HCT116 (cell line): Measurements from ENCODE around the gene ATP8B4. TPM values are rescaled to one million over a fixed set of nuclear protein-coding genes. Genes with fewer than 3 reads are reported as not detected.

Experiments used
- ATAC-seq: fragments of 200-7000 bp; cut with Tn5 transposase; 2 replicates; pipeline ENCODE4 v1.9.1; 2020; ENCODE audit warnings: mild to moderate bottlenecking, moderate library complexity
- BruUV-seq: library from RNA; stranded (reverse); fragments of 400-500 nt; replicated peaks from 2 replicates; lab custom pipeline; 2021; lab: Mats Ljungman, UMichigan
- CTCF ChIA-PET: fragments of 300-600 bp; sonication (Branson Sonifier 250); formaldehyde crosslinking; loops from one replicate; lab custom pipeline; 2021; ENCODE audit warnings: antibody characterized with exemption; lab: Charles Lee
- POLR2A ChIA-PET: fragments of 300-600, 350-600 bp; sonication (Branson Sonifier 250); formaldehyde crosslinking; loops from one replicate; lab custom pipeline; 2021; ENCODE audit warnings: antibody characterized with exemption; lab: Charles Lee
- RAD21 ChIA-PET, 2 experiments: fragments of 300-600 bp; sonication (Branson Sonifier 250); formaldehyde crosslinking; loops; one replicate each; lab custom pipeline; 2023; ENCODE audit warnings: low total read pairs in 2 of 2; ENCODE audit not compliant: uncharacterized antibody in 2 of 2, unreplicated experiment in 2 of 2, low non-redundant PET in 1 of 2; lab: Charles Lee
- DNase-seq: peaks from one replicate; pipeline ENCODE4 v3.0.0-alpha.2; 2010; ENCODE audit warnings: low read depth, low spot score
- H2AFZ ChIP-seq: fragments of 200-600 bp; shearing (Covaris generic), sonication (generic); 2 replicates; pipeline ENCODE4 v1.6.1; 2017; ENCODE audit warnings: low read depth, mixed run types, mixed read lengths, antibody characterized with exemption, low read length; ENCODE audit not compliant: poor library complexity, severe bottlenecking
- H3K27ac ChIP-seq: 2 replicates; pipeline ENCODE4 v1.5.1; 2012; ENCODE audit warnings: low read depth, low read length
- H3K27me3 ChIP-seq: fragments of 200-600 bp; sonication (generic); 2 replicates; pipeline ENCODE4 v1.6.1; 2016; ENCODE audit warnings: mixed run types, low read length, mixed read lengths; ENCODE audit not compliant: insufficient read depth
- H3K36me3 ChIP-seq, 2 experiments: fragments of 200-500 bp in 1 of 2; fragments of 200-600 bp in 1 of 2; sonication (Bioruptor generic) in 1 of 2; sonication (generic) in 1 of 2; 2 replicates each; pipeline versions ENCODE4 v1.5.1 to v1.6.1; 2014 to 2016; ENCODE audit warnings: low read length in 2 of 2, inconsistent platforms in 1 of 2, mixed read lengths in 1 of 2, mixed run types in 1 of 2; ENCODE audit not compliant: insufficient read depth in 2 of 2, control insufficient read depth in 1 of 2
- H3K4me1 ChIP-seq, 2 experiments: fragments of 200-600 bp in 1 of 2; sonication (generic) in 1 of 2; 2 replicates each; pipeline versions ENCODE4 v1.5.1 to v1.6.1; 2012 to 2017; ENCODE audit warnings: low read length in 2 of 2, inconsistent platforms in 1 of 2, mild to moderate bottlenecking in 1 of 2, mixed read lengths in 1 of 2, mixed run types in 1 of 2, moderate library complexity in 1 of 2; ENCODE audit not compliant: insufficient read depth in 2 of 2, control insufficient read depth in 1 of 2
- H3K4me2 ChIP-seq: fragments of 200-600 bp; sonication (generic); 2 replicates; pipeline ENCODE4 v1.6.1; 2017; ENCODE audit warnings: mixed run types, low read length, mixed read lengths
- H3K4me3 ChIP-seq, 2 experiments: fragments of 200-600 bp in 1 of 2; sonication (generic) in 1 of 2; replicated peaks in 1 of 2; 2 replicates each; pipeline ENCODE4 v1.5.1; 2011 to 2016; ENCODE audit warnings: low read length in 2 of 2, control low read depth in 1 of 2, low read depth in 1 of 2, mild to moderate bottlenecking in 1 of 2, mixed read lengths in 1 of 2, mixed run types in 1 of 2
- H3K79me2 ChIP-seq: fragments of 200-600 bp; sonication (generic); 2 replicates; pipeline ENCODE4 v1.6.1; 2017; ENCODE audit warnings: mild to moderate bottlenecking, mixed run types, low read length, moderate library complexity, mixed read lengths; ENCODE audit not compliant: insufficient read depth
- H3K9ac ChIP-seq: fragments of 200-600 bp; sonication (generic); 2 replicates; pipeline ENCODE4 v1.6.1; 2016; ENCODE audit warnings: low read length, mixed read lengths
- H3K9me2 ChIP-seq: fragments of 200-600 bp; sonication (generic), shearing (Covaris generic); 2 replicates; pipeline ENCODE4 v1.6.1; 2017; ENCODE audit warnings: mixed run types, mild to moderate bottlenecking, moderate library complexity; ENCODE audit not compliant: insufficient read depth
- H3K9me3 ChIP-seq, 2 experiments: fragments of 200-500 bp in 1 of 2; fragments of 200-600 bp in 1 of 2; sonication (Bioruptor generic) in 1 of 2; sonication (generic) in 1 of 2; 2 replicates each; pipeline ENCODE4 v1.6.1; 2014 to 2017; ENCODE audit warnings: low read length in 2 of 2, mixed read lengths in 2 of 2, inconsistent platforms in 1 of 2, low read depth in 1 of 2, mild to moderate bottlenecking in 1 of 2, mixed run types in 1 of 2, moderate library complexity in 1 of 2; ENCODE audit not compliant: control insufficient read depth in 1 of 2, insufficient read depth in 1 of 2
- H4K20me1 ChIP-seq: fragments of 200-600 bp; sonication (generic), shearing (Covaris generic); 2 replicates; pipeline ENCODE4 v1.6.1; 2017; ENCODE audit warnings: mixed run types, mild to moderate bottlenecking, moderate library complexity; ENCODE audit not compliant: insufficient read depth
- ATF3 ChIP-seq: IDR thresholded peaks from 2 replicates; pipeline ENCODE4 v1.6.1; 2012
- CBX3 ChIP-seq: IDR thresholded peaks from 2 replicates; pipeline ENCODE4 v1.6.1; 2012; ENCODE audit warnings: low read depth
- CEBPB ChIP-seq: IDR thresholded peaks from 2 replicates; pipeline ENCODE4 v1.6.1; 2012; ENCODE audit warnings: low read depth
- EGR1 ChIP-seq: IDR thresholded peaks from 2 replicates; pipeline ENCODE4 v1.6.1; 2012; ENCODE audit warnings: low read depth
- FOSL1 ChIP-seq: IDR thresholded peaks from 2 replicates; pipeline ENCODE4 v1.6.1; 2012; ENCODE audit warnings: low read depth
- JUND ChIP-seq: IDR thresholded peaks from 2 replicates; pipeline ENCODE4 v1.6.1; 2012
- POLR2A ChIP-seq: IDR thresholded peaks from 2 replicates; pipeline ENCODE4 v1.7.0; 2011; ENCODE audit warnings: borderline replicate concordance; ENCODE audit not compliant: insufficient read depth, insufficient read length; ENCODE audit errors: extremely low read depth
- POLR2AphosphoS5 ChIP-seq: IDR thresholded peaks from 2 replicates; pipeline ENCODE4 v1.6.1; 2011; ENCODE audit warnings: mild to moderate bottlenecking, low read depth, low read length, moderate library complexity
- RAD21 ChIP-seq: IDR thresholded peaks from 2 replicates; pipeline ENCODE4 v1.6.1; 2012; ENCODE audit warnings: low read depth, mild to moderate bottlenecking
- SIN3A ChIP-seq: IDR thresholded peaks from 2 replicates; pipeline ENCODE4 v1.6.1; 2012; ENCODE audit warnings: low read depth
- SP1 ChIP-seq: IDR thresholded peaks from 2 replicates; pipeline ENCODE4 v1.6.1; 2012; ENCODE audit warnings: low read depth
- ZNF274 ChIP-seq: fragments of 200-500 bp; sonication (Bioruptor generic); IDR thresholded peaks from 2 replicates; pipeline ENCODE4 v1.6.1; 2014; ENCODE audit warnings: mild to moderate bottlenecking, low read depth, low read length, inconsistent platforms
- intact Hi-C: fragments of 100-400 bp; cut with micrococcal nuclease; formaldehyde crosslinking; loops from 2 replicates; pipeline ENCODE4 v1.10.0; 2022
- total RNA-seq: library from RNA; stranded (reverse); gene quantifications from one replicate; pipeline ENCODE4 v1.2.1, GENCODE V29; 2021; ENCODE audit not compliant: unreplicated experiment
- TF ChIP-seq, protein P1 (sequence below): IDR thresholded peaks from 2 replicates; pipeline ENCODE4 v1.6.1; 2012; ENCODE audit warnings: low read depth

Gene ATP8B4
- total RNA-seq, 1 experiment from 2014 or later = 0.25 TPM

DNA sequence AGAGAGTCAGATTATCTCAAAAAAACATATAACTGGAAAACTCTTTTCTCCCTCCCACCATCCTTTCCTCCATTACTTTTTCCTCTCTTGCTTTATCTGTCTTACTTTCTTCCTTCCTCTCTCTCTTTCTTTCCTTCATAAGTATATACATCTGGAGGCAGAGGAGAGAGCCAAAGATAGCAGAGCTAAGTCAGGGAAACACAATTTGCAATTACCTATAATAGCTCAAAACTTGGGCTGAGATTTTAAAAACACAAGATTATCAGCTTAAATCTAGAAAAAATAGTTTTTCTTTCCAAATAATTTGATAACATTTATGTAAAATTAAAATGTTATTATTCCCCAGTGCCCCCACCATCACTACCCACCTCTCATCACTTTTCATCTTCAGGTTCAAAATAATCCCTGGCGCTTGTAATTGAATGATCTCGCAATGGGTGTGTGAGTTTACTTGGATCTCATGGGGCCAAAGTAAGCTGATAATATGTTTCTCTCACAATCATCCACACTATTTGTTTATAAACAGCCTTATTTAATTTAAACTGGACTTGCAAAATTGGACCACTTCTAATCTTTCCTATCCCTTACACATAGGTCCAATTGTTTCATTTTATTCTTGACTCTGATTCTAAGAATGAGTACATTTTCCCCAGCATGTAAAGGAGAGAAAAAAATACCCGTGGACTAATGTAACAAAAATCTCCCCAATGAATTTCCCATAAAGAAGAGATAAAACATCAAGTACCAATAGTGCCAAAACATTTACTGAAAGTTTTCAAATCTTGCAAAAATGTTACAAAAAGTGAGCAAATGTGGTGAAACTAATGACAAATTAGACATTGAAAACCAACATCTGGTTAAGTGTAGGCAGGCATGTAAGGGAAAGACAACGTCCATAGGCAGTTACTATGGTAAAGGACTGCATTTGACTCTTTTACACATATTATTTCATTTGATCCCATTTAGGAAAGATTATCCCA lies 261.2 kb downstream of the ATP8B4 start:
- ATAC-seq = no peak
- Histone ChIP-seq H2AFZ (no peak overlapping the region), H3K9me2 (no peaks in the 10 kb centered on the region), H3K4me2 (no peak overlapping the region), H4K20me1 (no peaks in the 10 kb centered on the region), H3K79me2 (no peaks in the 10 kb centered on the region)
- intact Hi-C loops = no loop called here
- RAD21 ChIA-PET = no interaction called here
- TF ChIP-seq ATF3 (no peak), FOSL1 (no peak), POLR2A (no peak), POLR2AphosphoS5 (no peak), RAD21 (no peak), CEBPB (no peak), JUND (no peak), CBX3 (no peak), ZNF274 (no peak), SP1 (no peak), SIN3A (no peak), EGR1 (no peak)
- TF ChIP-seq, protein P1, sequence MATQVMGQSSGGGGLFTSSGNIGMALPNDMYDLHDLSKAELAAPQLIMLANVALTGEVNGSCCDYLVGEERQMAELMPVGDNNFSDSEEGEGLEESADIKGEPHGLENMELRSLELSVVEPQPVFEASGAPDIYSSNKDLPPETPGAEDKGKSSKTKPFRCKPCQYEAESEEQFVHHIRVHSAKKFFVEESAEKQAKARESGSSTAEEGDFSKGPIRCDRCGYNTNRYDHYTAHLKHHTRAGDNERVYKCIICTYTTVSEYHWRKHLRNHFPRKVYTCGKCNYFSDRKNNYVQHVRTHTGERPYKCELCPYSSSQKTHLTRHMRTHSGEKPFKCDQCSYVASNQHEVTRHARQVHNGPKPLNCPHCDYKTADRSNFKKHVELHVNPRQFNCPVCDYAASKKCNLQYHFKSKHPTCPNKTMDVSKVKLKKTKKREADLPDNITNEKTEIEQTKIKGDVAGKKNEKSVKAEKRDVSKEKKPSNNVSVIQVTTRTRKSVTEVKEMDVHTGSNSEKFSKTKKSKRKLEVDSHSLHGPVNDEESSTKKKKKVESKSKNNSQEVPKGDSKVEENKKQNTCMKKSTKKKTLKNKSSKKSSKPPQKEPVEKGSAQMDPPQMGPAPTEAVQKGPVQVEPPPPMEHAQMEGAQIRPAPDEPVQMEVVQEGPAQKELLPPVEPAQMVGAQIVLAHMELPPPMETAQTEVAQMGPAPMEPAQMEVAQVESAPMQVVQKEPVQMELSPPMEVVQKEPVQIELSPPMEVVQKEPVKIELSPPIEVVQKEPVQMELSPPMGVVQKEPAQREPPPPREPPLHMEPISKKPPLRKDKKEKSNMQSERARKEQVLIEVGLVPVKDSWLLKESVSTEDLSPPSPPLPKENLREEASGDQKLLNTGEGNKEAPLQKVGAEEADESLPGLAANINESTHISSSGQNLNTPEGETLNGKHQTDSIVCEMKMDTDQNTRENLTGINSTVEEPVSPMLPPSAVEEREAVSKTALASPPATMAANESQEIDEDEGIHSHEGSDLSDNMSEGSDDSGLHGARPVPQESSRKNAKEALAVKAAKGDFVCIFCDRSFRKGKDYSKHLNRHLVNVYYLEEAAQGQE = no peak
- TF ChIP-seq, all 23 proteins: peak for 0
- H3K9ac ChIP-seq = no peak overlapping the region
- no peaks in the 10 kb centered on the region for H3K9me3 ChIP-seq
- POLR2A ChIA-PET = no interaction called here
- no peaks in the 10 kb centered on the region for H3K36me3 ChIP-seq
- H3K4me3 ChIP-seq = no peak overlapping the region
- CTCF ChIA-PET = no interaction called here
- H3K27me3 ChIP-seq = no peaks in the 10 kb centered on the region
- no peaks in the 10 kb centered on the region for H3K4me1 ChIP-seq
- no TSS peak for BruUV-seq
- DNase-seq = no peak
- no peak overlapping the region for H3K27ac ChIP-seq
